H9 (cell line): ENCODE measurements around the gene LRP1B. TPM values are rescaled to one million over a fixed set of nuclear protein-coding genes. Genes with fewer than 3 reads are reported as not detected.

Experiments used
- DNase-seq: peaks from one replicate; pipeline ENCODE4 v3.0.0-alpha.2; 2017
- H2AFZ ChIP-seq: one replicate; pipeline ENCODE4 v1.6.1; 2013; ENCODE audit warnings: mild to moderate bottlenecking, low read length, control low read depth, moderate library complexity
- H2AK5ac ChIP-seq: 2 replicates; pipeline ENCODE4 v1.6.1; 2013; ENCODE audit warnings: low read length, control low read depth, mixed read lengths; ENCODE audit not compliant: insufficient read length
- H2BK120ac ChIP-seq: one replicate; pipeline ENCODE4 v1.6.1; 2013; ENCODE audit warnings: low read depth, mild to moderate bottlenecking, low read length, control low read depth, inconsistent platforms; ENCODE audit not compliant: poor library complexity, severe bottlenecking
- H2BK12ac ChIP-seq: 2 replicates; pipeline ENCODE4 v1.6.1; 2013; ENCODE audit warnings: low read length, control low read depth, mixed read lengths, low read depth; ENCODE audit not compliant: insufficient read length
- H2BK15ac ChIP-seq: 2 replicates; pipeline ENCODE4 v1.6.1; 2013; ENCODE audit warnings: low read depth, low read length, control low read depth
- H2BK20ac ChIP-seq: one replicate; pipeline ENCODE4 v1.6.1; 2013; ENCODE audit warnings: low read depth, mild to moderate bottlenecking, low read length, control low read depth, inconsistent platforms; ENCODE audit not compliant: poor library complexity, severe bottlenecking
- H2BK5ac ChIP-seq: 2 replicates; pipeline ENCODE4 v1.6.1; 2013; ENCODE audit warnings: low read length, control low read depth, mixed read lengths; ENCODE audit not compliant: insufficient read length
- H3K14ac ChIP-seq: 2 replicates; pipeline ENCODE4 v1.6.1; 2013; ENCODE audit warnings: low read length, control low read depth; ENCODE audit not compliant: insufficient read depth
- H3K18ac ChIP-seq: 2 replicates; pipeline ENCODE4 v1.6.1; 2013; ENCODE audit warnings: low read depth, mild to moderate bottlenecking, mixed read lengths, low read length, control low read depth; ENCODE audit not compliant: insufficient read length
- H3K23ac ChIP-seq: 2 replicates; pipeline ENCODE4 v1.6.1; 2013; ENCODE audit warnings: low read length, control low read depth, mixed read lengths, low read depth; ENCODE audit not compliant: insufficient read length
- H3K23me2 ChIP-seq: 2 replicates; pipeline ENCODE4 v1.6.1; 2013; ENCODE audit warnings: low read depth, mild to moderate bottlenecking, mixed read lengths, low read length, control low read depth; ENCODE audit not compliant: insufficient read length, poor library complexity, severe bottlenecking
- H3K27ac ChIP-seq: 2 replicates; pipeline ENCODE4 v1.5.1; 2013; ENCODE audit warnings: low read length, control low read depth, mixed read lengths, low read depth; ENCODE audit not compliant: insufficient read length
- H3K27me3 ChIP-seq: 2 replicates; pipeline ENCODE4 v1.6.1; 2013; ENCODE audit warnings: low read length, control low read depth, inconsistent platforms; ENCODE audit not compliant: insufficient read depth
- H3K4ac ChIP-seq: 2 replicates; pipeline ENCODE4 v1.6.1; 2013; ENCODE audit warnings: low read depth, mild to moderate bottlenecking, control low read depth, inconsistent platforms, low read length, moderate library complexity
- H3K4me1 ChIP-seq: 2 replicates; pipeline ENCODE4 v1.6.1; 2013; ENCODE audit warnings: low read length, control low read depth, inconsistent platforms; ENCODE audit not compliant: insufficient read depth
- H3K4me2 ChIP-seq: 2 replicates; pipeline ENCODE4 v1.6.1; 2013; ENCODE audit warnings: low read length, control low read depth, mixed read lengths; ENCODE audit not compliant: insufficient read length, insufficient read depth
- H3K56ac ChIP-seq: 2 replicates; pipeline ENCODE4 v1.6.1; 2013; ENCODE audit warnings: low read depth, mild to moderate bottlenecking, mixed read lengths, low read length, control low read depth; ENCODE audit not compliant: insufficient read length
- H3K79me1 ChIP-seq: 2 replicates; pipeline ENCODE4 v1.6.1; 2013; ENCODE audit warnings: low read depth, mild to moderate bottlenecking, moderate library complexity, low read length, control low read depth, inconsistent platforms; ENCODE audit not compliant: insufficient read depth, poor library complexity, severe bottlenecking
- H3K79me2 ChIP-seq: 2 replicates; pipeline ENCODE4 v1.6.1; 2013; ENCODE audit warnings: low read length, control low read depth, inconsistent platforms; ENCODE audit not compliant: insufficient read depth
- H3K9ac ChIP-seq: 2 replicates; pipeline ENCODE4 v1.6.1; 2013; ENCODE audit warnings: low read length, control low read depth, mixed read lengths; ENCODE audit not compliant: insufficient read length; ENCODE audit errors: extremely low read depth
- H3K9me3 ChIP-seq: one replicate; pipeline ENCODE4 v1.6.1; 2013; ENCODE audit warnings: low read depth, low read length, inconsistent platforms; ENCODE audit not compliant: control insufficient read depth
- H3T11ph ChIP-seq: one replicate; pipeline ENCODE4 v1.6.1; 2013; ENCODE audit warnings: mild to moderate bottlenecking, low read length, control low read depth, inconsistent platforms
- H4K20me1 ChIP-seq: one replicate; pipeline ENCODE4 v1.6.1; 2013; ENCODE audit not compliant: control insufficient read depth, insufficient read length, insufficient read depth
- H4K5ac ChIP-seq: 2 replicates; pipeline ENCODE4 v1.6.1; 2013; ENCODE audit warnings: low read depth, mild to moderate bottlenecking, mixed read lengths, low read length, control low read depth; ENCODE audit not compliant: insufficient read length
- H4K8ac ChIP-seq: replicated peaks from 2 replicates; pipeline ENCODE4 v1.6.1; 2013; ENCODE audit warnings: low read length, control low read depth, mixed read lengths, low read depth; ENCODE audit not compliant: insufficient read length
- H4K91ac ChIP-seq: 2 replicates; pipeline ENCODE4 v1.6.1; 2013; ENCODE audit warnings: low read depth, mild to moderate bottlenecking, moderate library complexity, mixed read lengths, low read length, control low read depth; ENCODE audit not compliant: insufficient read length
- H3K27ac Mint-ChIP-seq, 3 experiments: 2 replicates in 2 of 3; 3 replicates in 1 of 3; pipeline ENCODE4 v1.8.0; 2020 to 2021; ENCODE audit warnings: mixed read lengths in 3 of 3, mild to moderate bottlenecking in 1 of 3, moderate library complexity in 1 of 3
- H3K27me3 Mint-ChIP-seq: 2 replicates; pipeline ENCODE4 v1.8.0; 2021; ENCODE audit warnings: low read depth, mild to moderate bottlenecking, moderate library complexity, mixed read lengths
- H3K36me3 Mint-ChIP-seq, 3 experiments: 2 replicates in 2 of 3; 3 replicates in 1 of 3; pipeline ENCODE4 v1.8.0; 2020 to 2021; ENCODE audit warnings: low read depth in 3 of 3, mixed read lengths in 3 of 3; ENCODE audit not compliant: insufficient read depth in 1 of 3
- H3K4me1 Mint-ChIP-seq, 2 experiments: 2 replicates each; pipeline ENCODE4 v1.8.0; 2020; ENCODE audit warnings: mixed read lengths in 2 of 2
- H3K4me3 Mint-ChIP-seq, 2 experiments: 2 replicates in 1 of 2; 3 replicates in 1 of 2; pipeline ENCODE4 v1.8.0; 2020 to 2021; ENCODE audit warnings: mild to moderate bottlenecking in 2 of 2, mixed read lengths in 2 of 2, moderate library complexity in 1 of 2
- H3K9me3 Mint-ChIP-seq, 2 experiments: 2 replicates in 1 of 2; 3 replicates in 1 of 2; pipeline ENCODE4 v1.8.0; 2020; ENCODE audit warnings: mild to moderate bottlenecking in 2 of 2, mixed read lengths in 2 of 2, moderate library complexity in 1 of 2
- CTCF ChIP-seq: fragments of 200-600 bp; sonication (generic); conservative IDR thresholded peaks from 3 replicates; pipeline ENCODE4 v1.8.0; 2021; ENCODE audit warnings: antibody characterized with exemption, mild to moderate bottlenecking
- WGBS: extraction: QIAGEN DNeasy Blood & Tissue Kit; methylation state at CpG from one replicate; pipeline ENCODE4 v1.1.7; 2013; ENCODE audit warnings: missing lambda C conversion rate, low lambda C conversion rate, mixed read lengths; ENCODE audit not compliant: insufficient read length; ENCODE audit errors: extremely low coverage; 5-methylcytosine and 5-hydroxymethylcytosine counted together
- total RNA-seq: library from RNA; stranded (reverse); gene quantifications from 2 replicates; pipeline ENCODE4 v1.2.1, GENCODE V29; 2021

The LRP1B gene
- total RNA-seq, 1 experiment from 2014 or later, result not detected

- Histone ChIP-seq H2AK5ac (no peak overlapping the region), H3K56ac (no peak overlapping the region), H4K5ac (no peak overlapping the region), H2BK120ac (no peak overlapping the region), H3K4ac (no peak overlapping the region), H3K79me1 (no peaks in the 10 kb centered on the region), H3K4me1 (no peaks in the 10 kb centered on the region; the same call in 1 of the 2 replicates), H2BK12ac (no peak overlapping the region), H3K18ac (no peak overlapping the region), H4K20me1 (no peaks in the 10 kb centered on the region), H3K9me3 (no peaks in the 10 kb centered on the region), H3T11ph (no peak overlapping the region), H3K23ac (no peak overlapping the region), H3K23me2 (no peaks in the 10 kb centered on the region), H2AFZ (no peak overlapping the region), H3K79me2 (no peaks in the 10 kb centered on the region), H3K14ac (no peak overlapping the region), H3K9ac (no peak overlapping the region), H3K27me3 (no peaks in the 10 kb centered on the region), H2BK15ac (no peak overlapping the region), H2BK5ac (no peak overlapping the region), H4K91ac (no peak overlapping the region), H3K4me2 (no peak overlapping the region), H2BK20ac (no peak overlapping the region), H4K8ac (no peak overlapping the region), H3K27ac (no peak overlapping the region)
- Mint-ChIP-seq H3K27ac (no peak overlapping the region), H3K4me1 (no peaks in the 10 kb centered on the region), H3K4me3 (no peak overlapping the region), H3K36me3 (no peaks in the 10 kb centered on the region; a peak in 1 of 7 replicates), H3K9me3 (no peaks in the 10 kb centered on the region), H3K27me3 (no peaks in the 10 kb centered on the region)
- no peak for DNase-seq
- WGBS, result no CpG with 5 or more reads among the region's 1 CpG
- TF ChIP-seq CTCF, result no peak
Observed at GRCh38 chr2:141364821-141365220, 766.0 kb downstream of the LRP1B start.
